Thyroid gland (tissue), 4 donors: ENCODE results near the gene SAAL1. TPM values are rescaled to one million over a fixed set of nuclear protein-coding genes. Genes with fewer than 3 reads are reported as not detected.

Source experiments
- DNase-seq, 2 donors: peaks; one replicate each; pipeline ENCODE4 v3.0.0-alpha.2; 2019
- H3K27ac ChIP-seq, 3 donors: fragments of 200-600 bp; sonication (generic); 1 replicate in 2 of 3; 2 replicates in 1 of 3; pipeline ENCODE4 v1.5.1; 2016 to 2019; ENCODE audit warnings: mild to moderate bottlenecking in 1 of 3, moderate library complexity in 1 of 3
- H3K27me3 ChIP-seq: fragments of 200-600 bp; sonication (generic); one replicate; pipeline ENCODE4 v1.5.1; 2019
- H3K36me3 ChIP-seq, 2 donors: fragments of 200-600 bp; sonication (generic); one replicate each; pipeline ENCODE4 v1.5.1; 2016 to 2019
- H3K4me1 ChIP-seq, 2 donors: fragments of 200-600 bp; sonication (generic); one replicate each; pipeline ENCODE4 v1.5.1; 2017 to 2019
- H3K4me3 ChIP-seq, 3 donors: fragments of 200-600 bp; sonication (generic); replicated peaks in 1 of 3; 1 replicate in 2 of 3; 2 replicates in 1 of 3; pipeline ENCODE4 v1.5.1; 2016; ENCODE audit warnings: mild to moderate bottlenecking in 1 of 3
- H3K9me3 ChIP-seq: fragments of 200-600 bp; sonication (generic); one replicate; pipeline ENCODE4 v1.5.1; 2017
- POLR2A ChIP-seq, 2 donors: fragments of 450-650 bp; IDR thresholded peaks; one replicate each; pipeline ENCODE4 v1.6.1; 2017; ENCODE audit warnings: antibody characterized with exemption in 2 of 2, mild to moderate bottlenecking in 2 of 2, moderate library complexity in 1 of 2
- WGBS, 2 donors: methylation state at CpG; one replicate each; pipeline ENCODE4 v1.1.5; 2017; 5-methylcytosine and 5-hydroxymethylcytosine counted together
- intact Hi-C: fragments of 100-400 bp; cut with DNase I; formaldehyde crosslinking; loops from one replicate; pipeline ENCODE4 v1.15.1; 2023
- total RNA-seq, 4 donors: library from RNA; depleted of rRNA; stranded (reverse); fragments of >200 nt; gene quantifications; one replicate each; pipeline ENCODE4 v1.2.3, GENCODE V29; 2016
- TF ChIP-seq, protein P1 (sequence below), 6 experiments: fragments of 200-600 bp in 3 of 6; fragments of 450-650 bp in 3 of 6; sonication (generic) in 3 of 6; IDR thresholded peaks; one replicate each; pipeline ENCODE4 v1.5.1; 2016 to 2019; ENCODE audit warnings: antibody characterized with exemption in 6 of 6, mild to moderate bottlenecking in 2 of 6, inconsistent platforms in 1 of 6, moderate library complexity in 1 of 6

Gene SAAL1
- total RNA-seq, 4 donors from 2014 or later = 8.1 to 14.3 (median 12.4) TPM

DNA sequence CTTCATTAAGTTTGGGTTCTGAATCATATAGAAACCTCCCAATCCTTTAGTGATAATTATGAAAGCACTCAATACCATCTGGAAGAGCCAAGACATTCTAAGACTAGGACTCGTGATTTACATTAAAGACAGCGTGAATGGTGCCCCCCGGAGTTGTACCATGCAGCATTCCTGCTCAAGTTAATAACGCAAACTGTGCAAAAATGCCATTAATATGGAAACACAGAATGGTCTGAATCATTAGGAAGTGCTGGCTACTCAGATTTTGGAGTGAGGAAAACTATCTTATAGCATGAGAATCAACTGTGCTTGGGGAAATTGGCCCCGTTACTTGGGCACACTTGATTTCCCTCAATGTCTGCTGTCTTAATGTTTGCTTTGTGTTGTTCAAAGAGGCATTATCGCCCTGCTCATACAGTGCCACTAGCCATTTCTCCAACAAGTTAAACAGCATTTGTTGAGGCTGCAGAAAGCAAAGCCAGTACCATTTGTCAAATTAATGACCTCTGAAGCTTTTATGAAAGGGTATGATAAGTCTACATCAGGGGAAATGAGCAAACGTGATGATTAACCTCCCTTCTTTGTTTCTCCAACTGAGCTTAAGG lies 41.3 kb downstream of the SAAL1 start:
- DNase-seq = no peak
- TF ChIP-seq POLR2A (IDR thresholded peaks at IDR 0.05) = no peak
- TF ChIP-seq, protein P1, sequence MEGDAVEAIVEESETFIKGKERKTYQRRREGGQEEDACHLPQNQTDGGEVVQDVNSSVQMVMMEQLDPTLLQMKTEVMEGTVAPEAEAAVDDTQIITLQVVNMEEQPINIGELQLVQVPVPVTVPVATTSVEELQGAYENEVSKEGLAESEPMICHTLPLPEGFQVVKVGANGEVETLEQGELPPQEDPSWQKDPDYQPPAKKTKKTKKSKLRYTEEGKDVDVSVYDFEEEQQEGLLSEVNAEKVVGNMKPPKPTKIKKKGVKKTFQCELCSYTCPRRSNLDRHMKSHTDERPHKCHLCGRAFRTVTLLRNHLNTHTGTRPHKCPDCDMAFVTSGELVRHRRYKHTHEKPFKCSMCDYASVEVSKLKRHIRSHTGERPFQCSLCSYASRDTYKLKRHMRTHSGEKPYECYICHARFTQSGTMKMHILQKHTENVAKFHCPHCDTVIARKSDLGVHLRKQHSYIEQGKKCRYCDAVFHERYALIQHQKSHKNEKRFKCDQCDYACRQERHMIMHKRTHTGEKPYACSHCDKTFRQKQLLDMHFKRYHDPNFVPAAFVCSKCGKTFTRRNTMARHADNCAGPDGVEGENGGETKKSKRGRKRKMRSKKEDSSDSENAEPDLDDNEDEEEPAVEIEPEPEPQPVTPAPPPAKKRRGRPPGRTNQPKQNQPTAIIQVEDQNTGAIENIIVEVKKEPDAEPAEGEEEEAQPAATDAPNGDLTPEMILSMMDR (IDR thresholded peaks at IDR 0.05) = no peak
- WGBS, 2 donors = 91% methylated on average over 7 of the region's 7 CpGs

DNA sequence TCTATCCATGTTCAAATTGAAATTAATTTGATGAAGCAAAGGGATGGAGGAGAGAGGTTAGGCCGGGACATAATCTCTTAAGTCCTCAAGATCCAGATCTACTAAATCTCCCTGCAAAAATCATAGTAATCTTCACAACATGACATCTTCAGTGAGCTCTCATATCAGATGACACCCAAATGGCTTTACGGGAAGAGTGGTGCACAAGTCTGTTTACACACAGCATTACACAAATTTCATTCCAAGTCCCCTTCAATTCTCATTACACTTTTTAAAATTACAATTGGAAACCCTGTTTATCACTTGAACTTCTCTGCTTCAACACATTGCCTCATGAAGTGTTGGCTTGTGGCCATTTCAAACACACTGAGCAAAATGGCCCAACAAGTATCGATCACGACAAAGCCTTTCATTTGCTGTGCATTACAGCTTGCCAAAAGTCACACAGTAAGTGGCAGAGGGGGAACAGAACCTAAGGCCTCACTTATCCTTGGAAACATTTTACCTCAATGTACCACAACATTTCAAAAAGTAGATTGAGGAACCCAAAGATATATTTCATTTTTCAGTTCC lies 41.9 kb downstream of the SAAL1 start:
- no peak for TF ChIP-seq POLR2A (IDR thresholded peaks at IDR 0.05)
- TF ChIP-seq, protein P1 (IDR thresholded peaks at IDR 0.05) = no peak
- Histone ChIP-seq H3K27ac (no peak overlapping the region), H3K4me3 (no peak overlapping the region), H3K9me3 (no peaks in the 10 kb centered on the region), H3K4me1 (peaks cover 0 to 6% of the 10 kb centered on the region in 2 donors), H3K36me3 (no peaks in the 10 kb centered on the region), H3K27me3 (no peaks in the 10 kb centered on the region)
- 49 to 51% methylated on average over 4 of the region's 4 CpGs for WGBS, 2 donors
- intact Hi-C loops = no loop called here
- DNase-seq = peak; percentile 8 to 11

More for the DNA sequence above, 41.3 kb downstream of the SAAL1 start:
- peaks cover 0 to 6% of the 10 kb centered on the region in 2 donors for H3K4me1 ChIP-seq
- no peaks in the 10 kb centered on the region for H3K27me3 ChIP-seq
- no peak overlapping the region for H3K27ac ChIP-seq
- intact Hi-C loops = no loop called here
- no peaks in the 10 kb centered on the region for H3K9me3 ChIP-seq
- H3K4me3 ChIP-seq = no peak overlapping the region
- H3K36me3 ChIP-seq = no peaks in the 10 kb centered on the region

DNA sequence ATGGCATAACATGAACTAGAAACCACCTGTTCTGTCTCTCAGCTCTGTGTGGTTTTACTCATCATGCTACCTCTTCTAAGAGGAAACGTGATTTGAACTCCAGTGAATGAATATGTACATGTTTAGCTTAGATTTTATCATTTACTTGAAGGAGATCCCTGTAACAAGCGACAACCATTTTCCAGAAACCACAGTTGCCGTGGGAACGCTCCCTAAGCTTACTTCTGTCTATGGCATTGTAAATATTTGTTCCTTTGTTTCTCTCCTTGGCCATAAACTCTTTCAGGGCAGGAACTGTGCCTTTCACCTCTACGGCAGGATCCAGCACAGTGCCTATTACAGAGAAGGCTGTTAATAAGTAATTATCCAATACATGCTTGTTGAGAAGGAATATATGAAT lies 42.8 kb downstream of the SAAL1 start:
- no peak for DNase-seq
- WGBS, 2 donors = 84 to 88% methylated on average over 5 of the region's 5 CpGs
- no peaks in the 10 kb centered on the region for H3K27me3 ChIP-seq
- no peaks in the 10 kb centered on the region for H3K9me3 ChIP-seq
- no peak for TF ChIP-seq POLR2A (IDR thresholded peaks at IDR 0.05)
- TF ChIP-seq, protein P1 (IDR thresholded peaks at IDR 0.05) = no peak
- intact Hi-C loops = no loop called here
- H3K27ac ChIP-seq = no peak overlapping the region
- peaks cover 0 to 6% of the 10 kb centered on the region in 2 donors for H3K4me1 ChIP-seq
- no peaks in the 10 kb centered on the region for H3K36me3 ChIP-seq
- H3K4me3 ChIP-seq = no peak overlapping the region

DNA sequence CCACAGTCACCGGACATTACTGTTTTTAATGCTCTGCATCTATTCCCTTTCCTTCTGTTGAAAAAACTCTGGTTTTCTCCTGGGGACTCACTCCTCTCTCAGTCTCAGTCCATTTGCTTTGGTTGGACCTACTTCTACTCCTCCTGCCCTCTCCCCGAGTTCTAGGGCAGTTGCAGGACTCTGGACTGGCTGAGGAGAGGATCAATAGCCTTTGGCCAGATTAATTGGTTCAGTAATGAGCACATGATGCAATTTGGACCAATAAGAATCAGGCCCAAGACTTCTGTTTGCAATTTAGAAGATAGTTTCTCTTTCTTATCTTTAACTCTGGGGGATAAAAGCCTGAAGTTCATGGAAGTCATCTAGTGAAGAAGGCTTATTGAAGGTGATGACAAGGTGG lies 44.5 kb downstream of the SAAL1 start:
- Histone ChIP-seq H3K27ac (no peak overlapping the region), H3K36me3 (no peaks in the 10 kb centered on the region), H3K9me3 (no peaks in the 10 kb centered on the region), H3K27me3 (no peaks in the 10 kb centered on the region), H3K4me3 (no peak overlapping the region), H3K4me1 (peaks cover 0 to 6% of the 10 kb centered on the region in 2 donors)
- TF ChIP-seq, protein P1 (IDR thresholded peaks at IDR 0.05) = no peak
- no peak for TF ChIP-seq POLR2A (IDR thresholded peaks at IDR 0.05)
- 85 to 90% methylated on average over 2 of the region's 2 CpGs for WGBS, 2 donors
- intact Hi-C loops = no loop called here
- DNase-seq = no peak

DNA sequence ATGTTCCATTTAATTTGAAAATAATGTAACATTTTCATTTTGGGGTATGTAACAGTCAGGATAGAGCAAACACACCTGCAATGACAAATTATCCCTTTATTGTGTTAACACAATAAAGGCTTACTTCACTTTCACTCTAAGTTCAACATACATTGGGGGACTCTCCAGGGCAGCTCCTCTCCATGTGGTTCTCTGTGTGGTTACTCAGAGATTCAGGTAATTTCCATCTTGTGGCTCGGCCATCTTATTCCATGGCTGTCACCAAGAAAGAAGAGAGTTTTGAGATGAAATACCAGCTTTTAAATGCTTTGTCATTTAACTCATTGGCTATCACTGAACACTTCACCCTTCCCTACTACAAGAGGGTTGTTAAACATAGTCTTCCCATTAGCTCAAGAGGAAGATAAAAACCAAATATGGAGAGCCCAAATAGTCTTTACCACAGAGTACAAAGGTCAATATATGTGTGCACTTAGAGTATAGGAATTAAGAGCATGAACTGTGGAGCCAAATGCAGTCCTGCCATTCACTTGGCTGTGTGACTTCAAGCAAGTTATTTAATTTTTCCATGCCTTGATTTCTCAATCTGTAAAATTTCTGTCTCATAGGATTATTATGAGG lies 49.2 kb downstream of the SAAL1 start:
- Histone ChIP-seq H3K9me3 (no peaks in the 10 kb centered on the region), H3K36me3 (no peaks in the 10 kb centered on the region), H3K27me3 (no peaks in the 10 kb centered on the region), H3K4me1 (no peaks in the 10 kb centered on the region), H3K27ac (no peak overlapping the region), H3K4me3 (no peak overlapping the region)
- no peak for TF ChIP-seq POLR2A (IDR thresholded peaks at IDR 0.05)
- TF ChIP-seq, protein P1 (IDR thresholded peaks at IDR 0.05) = no peak
- DNase-seq = no peak
- intact Hi-C loops = no loop called here
- WGBS, 2 donors = 81 to 83% methylated on average over 1 of the region's 1 CpG
